GM12892 (cell line): ENCODE results near the gene OPA1.
"Not testable (repeated sequence)": the region's sequence is repeated elsewhere in the genome, so short reads cannot be mapped to it uniquely, and the experiment has no call there.

Experiments used
- DNase-seq: peaks from one replicate; pipeline ENCODE4 v3.0.0; 2011; ENCODE audit not compliant: insufficient read length
- FAIRE-seq: peaks from 2 replicates; lab custom pipeline; 2011; peaks lifted over from hg19 to GRCh38; lab: Jason Lieb, UNC
- POLR2A ChIP-seq: IDR thresholded peaks from 2 replicates; pipeline ENCODE4 v1.6.1; 2011; ENCODE audit warnings: low read depth, low read length, control low read depth
- POLR2AphosphoS5 ChIP-seq: IDR thresholded peaks from 2 replicates; pipeline ENCODE4 v1.6.1; 2011; ENCODE audit warnings: low read depth, low read length, control low read depth
- TAF1 ChIP-seq: IDR thresholded peaks from 2 replicates; pipeline ENCODE4 v1.6.1; 2011; ENCODE audit warnings: low read depth, mild to moderate bottlenecking, control low read depth, low read length, borderline replicate concordance

OPA1 gene

DNA sequence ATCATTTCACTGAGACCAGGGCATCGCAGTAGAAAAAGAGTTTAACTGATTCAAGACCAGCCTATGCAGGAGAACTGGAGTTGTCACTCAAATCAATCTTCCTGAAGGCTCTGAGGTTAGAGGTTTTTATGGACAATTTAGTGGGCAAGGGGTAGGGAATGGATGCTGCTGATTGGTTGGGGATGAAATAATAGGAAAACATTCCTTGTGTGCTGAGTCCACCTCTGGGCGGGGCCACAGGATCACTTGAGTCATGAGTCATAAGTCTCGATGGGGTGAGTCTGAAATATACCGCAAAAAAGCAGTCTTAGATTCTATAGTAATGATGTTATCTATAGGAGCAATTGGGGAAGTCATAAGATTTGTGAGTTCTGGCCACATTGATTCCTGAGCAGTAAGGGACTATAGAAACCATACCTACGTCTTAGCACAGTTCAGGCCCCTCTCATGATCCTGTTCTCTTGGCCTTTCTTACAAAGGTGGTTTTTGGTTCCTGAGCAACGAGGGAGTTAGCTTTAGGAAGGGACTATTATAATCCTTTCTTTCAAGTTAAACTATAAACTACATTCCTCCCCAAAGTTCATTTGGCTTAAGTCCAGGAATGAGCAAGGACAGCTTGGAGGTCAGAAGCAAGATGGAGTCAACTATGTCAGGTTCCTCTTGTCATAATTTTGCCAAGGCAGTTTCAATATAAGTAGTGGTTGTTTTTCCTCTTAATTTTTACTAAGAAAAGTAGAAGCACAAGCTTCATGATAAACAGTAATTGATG, 2.7 kb upstream of the OPA1 start:
- TF ChIP-seq TAF1: no peak
- TF ChIP-seq POLR2A: no peak
- TF ChIP-seq POLR2AphosphoS5: no peak
- DNase-seq: no peak
- no peak for FAIRE-seq

- peak; percentile 16 for DNase-seq
- no peak for FAIRE-seq
- no peak for TF ChIP-seq TAF1
- TF ChIP-seq POLR2A: no peak
- no peak for TF ChIP-seq POLR2AphosphoS5
Observed at GRCh38 chr3:193593668-193594030, 641 bp downstream of the OPA1 start.

DNA sequence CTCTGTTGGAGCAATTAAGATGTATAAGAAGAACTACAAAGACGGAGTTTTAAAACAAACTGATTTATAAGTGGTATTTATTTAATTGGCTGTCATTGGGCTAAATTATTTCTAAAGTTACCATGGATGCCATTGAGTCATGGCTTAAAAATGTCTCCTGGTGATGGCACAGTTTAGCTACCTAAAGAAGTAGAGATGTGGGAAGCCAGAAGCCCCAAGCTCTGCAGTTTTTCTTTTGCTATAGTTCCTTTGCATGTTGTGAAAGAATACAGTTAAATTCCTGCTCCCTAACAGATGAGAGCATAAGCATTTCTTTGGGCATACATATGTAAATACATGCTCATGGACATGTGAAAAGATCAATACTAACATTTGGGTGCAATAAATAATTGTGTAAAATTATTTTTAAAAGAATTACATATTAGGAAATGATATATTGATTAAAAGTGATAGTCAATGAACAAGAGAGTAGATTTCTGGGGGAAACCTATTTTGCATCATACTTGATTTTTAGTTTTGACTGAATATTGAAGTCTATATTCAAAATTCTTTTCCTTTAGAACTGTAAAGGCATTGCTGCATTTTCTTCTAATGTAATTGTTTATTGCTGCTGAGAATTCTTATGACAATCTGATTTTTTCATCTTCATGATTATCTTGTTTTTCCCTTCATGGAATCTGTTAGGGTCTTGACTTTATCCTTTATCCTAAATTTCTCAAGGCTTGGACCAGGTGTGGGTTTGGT, 2.1 kb downstream of the OPA1 start:
- FAIRE-seq: no peak
- no peak for TF ChIP-seq POLR2AphosphoS5
- no peak for TF ChIP-seq POLR2A
- TF ChIP-seq TAF1: no peak
- no peak for DNase-seq

DNA sequence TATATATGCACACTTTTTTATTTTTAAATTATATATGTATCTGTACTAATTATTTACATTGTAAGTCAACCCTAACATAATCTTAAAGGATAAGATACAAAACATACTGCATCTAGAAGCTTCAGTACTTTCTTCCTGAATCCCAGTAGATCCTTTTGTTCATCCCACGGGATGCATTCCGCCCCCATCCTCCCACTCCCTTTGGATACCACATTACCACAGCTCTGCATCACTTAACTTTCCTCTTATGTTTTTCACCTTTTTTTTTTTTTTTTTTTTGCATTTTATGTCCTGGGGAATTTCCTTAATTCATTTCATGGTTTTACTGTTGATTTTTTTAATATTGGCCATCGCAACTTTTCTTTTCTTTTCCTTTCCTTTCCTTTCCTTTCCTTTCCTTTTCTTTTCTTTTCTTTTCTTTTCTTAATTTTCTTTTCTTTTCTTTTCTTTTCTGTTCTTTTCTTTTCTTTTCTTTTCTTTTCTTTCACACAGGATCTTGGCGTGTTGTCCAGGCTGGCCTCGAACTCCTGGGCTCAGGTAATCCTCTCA, 3.0 kb downstream of the OPA1 start:
- no peak for DNase-seq
- TF ChIP-seq TAF1 (no peak), POLR2AphosphoS5 (no peak), POLR2A (no peak)
- no peak for FAIRE-seq

- FAIRE-seq (no peak), DNase-seq (no peak)
- TF ChIP-seq POLR2A (no peak), TAF1 (no peak), POLR2AphosphoS5 (no peak)
Observed at GRCh38 chr3:193598202-193598601, 5.2 kb downstream of the OPA1 start.

DNA sequence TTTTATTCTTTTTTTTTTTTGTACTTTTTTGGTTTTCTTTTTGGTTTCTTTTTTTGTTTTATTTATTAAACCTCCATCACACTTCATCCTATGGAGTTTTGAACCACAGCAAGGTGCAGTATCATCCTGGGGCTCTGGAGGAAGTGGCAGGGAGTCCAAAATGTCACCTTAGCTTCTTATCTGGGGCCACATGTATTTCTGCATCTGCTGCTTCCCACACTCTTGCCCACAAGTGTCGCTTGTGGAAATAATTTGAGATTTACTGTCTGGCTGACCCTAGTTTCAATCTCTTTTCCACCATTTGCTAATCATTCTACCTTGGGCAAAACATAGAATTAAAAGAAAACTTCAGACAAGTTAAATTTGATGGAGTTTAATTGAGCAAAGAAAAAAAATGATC, 6.4 kb downstream of the OPA1 start:
- FAIRE-seq: no peak
- DNase-seq: no peak
- TF ChIP-seq TAF1 (no peak), POLR2AphosphoS5 (no peak), POLR2A (no peak)

- peak; percentile 57 for FAIRE-seq
- TF ChIP-seq POLR2A (no peak), POLR2AphosphoS5 (no peak), TAF1 (no peak)
- no peak for DNase-seq
Observed at GRCh38 chr3:193605876-193606275, 12.9 kb downstream of the OPA1 start.

- not testable (repeated sequence) for DNase-seq, FAIRE-seq
Observed at GRCh38 chr3:193606892-193607291, 13.9 kb downstream of the OPA1 start.

DNA sequence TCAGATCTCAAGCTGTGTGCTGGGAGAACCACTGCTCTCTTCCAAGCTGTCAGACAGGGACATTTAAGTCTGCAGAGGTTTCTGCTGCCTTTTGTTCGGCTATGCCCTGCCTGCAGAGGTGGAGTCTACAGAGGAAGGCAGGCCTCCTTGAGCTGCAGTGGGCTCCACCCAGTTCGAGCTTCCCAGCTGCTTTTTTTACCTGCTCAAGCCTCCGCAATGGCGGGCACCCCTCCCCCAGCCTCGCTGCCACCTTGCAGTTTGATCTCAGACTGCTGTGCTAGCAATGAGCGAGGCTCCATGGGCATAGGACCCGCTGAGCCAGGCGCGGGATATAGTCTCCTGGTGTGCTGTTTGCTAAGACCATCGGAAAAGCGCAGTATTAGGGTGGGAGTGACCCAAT, 17.5 kb downstream of the OPA1 start:
- not testable (repeated sequence) for DNase-seq

DNA sequence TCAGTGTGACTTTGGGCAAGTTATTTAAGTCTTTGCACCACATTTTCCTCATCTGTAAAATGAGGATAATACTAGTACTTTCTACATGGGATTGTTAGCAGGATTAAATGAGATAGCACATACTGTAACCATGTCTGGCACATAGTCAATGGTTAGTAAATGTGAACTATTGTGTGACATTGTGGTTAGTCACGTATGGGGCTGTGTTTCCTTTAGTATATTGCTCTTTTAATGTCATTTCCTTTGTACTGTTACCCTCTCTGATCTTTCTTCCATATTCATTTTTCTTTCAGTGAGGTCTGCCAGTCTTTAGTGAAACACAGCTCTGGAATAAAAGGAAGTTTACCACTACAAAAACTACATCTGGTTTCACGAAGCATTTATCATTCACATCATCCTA, 21.4 kb downstream of the OPA1 start:
- FAIRE-seq: no peak
- DNase-seq: no peak

More for the DNA sequence above, 17.5 kb downstream of the OPA1 start:
- not testable (repeated sequence) for FAIRE-seq

GRCh38 chr3:193617628-193618027, 24.6 kb downstream of the OPA1 start:
- TF ChIP-seq POLR2A (no peak), TAF1 (no peak), POLR2AphosphoS5 (no peak)
- DNase-seq (no peak), FAIRE-seq (no peak)

More for the DNA sequence above, 21.4 kb downstream of the OPA1 start:
- TF ChIP-seq POLR2A: no peak
- TF ChIP-seq TAF1: no peak
- no peak for TF ChIP-seq POLR2AphosphoS5

DNA sequence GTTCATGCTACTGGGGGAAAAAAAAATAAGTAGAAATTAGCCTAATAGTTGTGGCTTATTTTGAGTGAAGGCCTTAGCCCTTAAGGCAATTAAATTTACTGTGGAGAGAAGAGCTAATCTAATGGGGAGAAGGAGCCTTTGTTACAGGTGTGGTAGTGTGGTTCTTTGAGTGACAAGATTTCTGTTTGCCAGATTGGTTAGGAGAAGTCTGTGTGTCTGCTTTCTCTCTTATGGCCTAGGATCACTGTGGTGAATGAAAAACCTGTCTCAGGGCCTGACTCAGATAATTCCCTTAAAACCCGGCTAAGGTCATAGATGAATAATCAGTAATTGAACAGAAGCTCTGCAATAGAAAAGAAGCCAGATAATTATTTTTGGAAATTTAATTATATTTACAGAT, 27.0 kb downstream of the OPA1 start:
- TF ChIP-seq TAF1 (no peak), POLR2A (no peak), POLR2AphosphoS5 (no peak)
- FAIRE-seq: no peak
- no peak for DNase-seq
